OCI-LY1 (cell line): ENCODE measurements around the gene SMYD3.

Source experiments
- H2AFZ ChIP-seq: fragments of 200-600 bp; sonication (generic), shearing (Covaris generic); 2 replicates; pipeline ENCODE4 v1.6.0; 2014; ENCODE audit warnings: antibody characterized with exemption, mild to moderate bottlenecking, low read length
- H3F3A ChIP-seq: fragments of 200-600 bp; sonication (generic), shearing (Covaris generic); 2 replicates; pipeline ENCODE4 v1.6.0; 2014; ENCODE audit warnings: mild to moderate bottlenecking, antibody characterized with exemption, low read length, moderate library complexity; ENCODE audit not compliant: insufficient read depth
- H3K27ac ChIP-seq: fragments of 200-600 bp; sonication (generic); 2 replicates; pipeline ENCODE4 v1.5.1; 2014; ENCODE audit warnings: low read length, mixed run types, mild to moderate bottlenecking, low read depth; ENCODE audit not compliant: poor library complexity, severe bottlenecking
- H3K27me3 ChIP-seq: fragments of 200-600 bp; sonication (generic); 2 replicates; pipeline ENCODE4 v1.6.0; 2014; ENCODE audit warnings: antibody characterized with exemption, mild to moderate bottlenecking, low read length, moderate library complexity; ENCODE audit not compliant: insufficient read depth
- H3K36me3 ChIP-seq: fragments of 200-600 bp; sonication (generic); 2 replicates; pipeline ENCODE4 v1.6.1; 2014; ENCODE audit warnings: mild to moderate bottlenecking, antibody characterized with exemption, low read length, moderate library complexity, mixed read lengths; ENCODE audit not compliant: insufficient read depth
- H3K4me1 ChIP-seq: fragments of 200-600 bp; sonication (generic); 2 replicates; pipeline ENCODE4 v1.5.1; 2014; ENCODE audit warnings: mild to moderate bottlenecking, low read length, moderate library complexity; ENCODE audit not compliant: insufficient read depth, severe bottlenecking
- H3K4me2 ChIP-seq: fragments of 200-600 bp; sonication (generic), shearing (Covaris generic); 2 replicates; pipeline ENCODE4 v1.6.1; 2014; ENCODE audit warnings: low read length
- H3K4me3 ChIP-seq: fragments of 200-600 bp; sonication (generic); 2 replicates; pipeline ENCODE4 v1.5.1; 2014; ENCODE audit warnings: low read length, low read depth, mild to moderate bottlenecking, mixed read lengths; ENCODE audit not compliant: poor library complexity, severe bottlenecking
- H3K79me2 ChIP-seq: fragments of 200-600 bp; shearing (Covaris generic); 2 replicates; pipeline ENCODE4 v1.6.1; 2016; ENCODE audit warnings: mixed run types, low read length, mixed read lengths; ENCODE audit not compliant: insufficient read depth
- H3K9ac ChIP-seq: fragments of 200-600 bp; sonication (generic), shearing (Covaris generic); 2 replicates; pipeline ENCODE4 v1.6.1; 2014; ENCODE audit warnings: mild to moderate bottlenecking, low read length, mixed read lengths
- H3K9me2 ChIP-seq: fragments of 200-600 bp; sonication (generic), shearing (Covaris generic); 2 replicates; pipeline ENCODE4 v1.6.1; 2014; ENCODE audit warnings: low read depth, mild to moderate bottlenecking, low read length, mixed read lengths
- H3K9me3 ChIP-seq: fragments of 200-600 bp; shearing (Covaris generic); 2 replicates; pipeline ENCODE4 v1.6.1; 2014; ENCODE audit warnings: low read length, mixed read lengths
- H4K20me1 ChIP-seq: fragments of 200-600 bp; sonication (generic), shearing (Covaris generic); 2 replicates; pipeline ENCODE4 v1.6.0; 2016; ENCODE audit warnings: mild to moderate bottlenecking, low read length; ENCODE audit not compliant: insufficient read depth
- CTCF ChIP-seq: fragments of 200-600 bp; sonication (generic), shearing (Covaris generic); IDR thresholded peaks from 2 replicates; pipeline ENCODE4 v1.5.1; 2017; ENCODE audit warnings: mild to moderate bottlenecking, antibody characterized with exemption, low read length, moderate library complexity, mixed read lengths
- EZH2 ChIP-seq: fragments of 200-600 bp; sonication (generic), shearing (Covaris generic); IDR thresholded peaks from 2 replicates; pipeline ENCODE4 v1.8.0; 2017; ENCODE audit warnings: borderline replicate concordance, mixed run types, mild to moderate bottlenecking, antibody characterized with exemption, low read length, moderate library complexity, mixed read lengths

SMYD3 gene

GRCh38 chr1:246213036-246213435, 294.0 kb downstream of the SMYD3 start:
- Histone ChIP-seq H3K4me3 (no peak overlapping the region), H3K4me2 (no peak overlapping the region), H3K9ac (no peak overlapping the region), H3K27me3 (no peaks in the 10 kb centered on the region), H3K27ac (no peak overlapping the region), H2AFZ (no peak overlapping the region), H3K4me1 (peaks cover 12% of the 10 kb centered on the region), H3K9me3 (no peaks in the 10 kb centered on the region), H4K20me1 (no peaks in the 10 kb centered on the region), H3K9me2 (no peaks in the 10 kb centered on the region), H3F3A (no peaks in the 10 kb centered on the region), H3K79me2 (no peaks in the 10 kb centered on the region), H3K36me3 (no peaks in the 10 kb centered on the region)
- no peak for TF ChIP-seq EZH2
- TF ChIP-seq CTCF: no peak

DNA sequence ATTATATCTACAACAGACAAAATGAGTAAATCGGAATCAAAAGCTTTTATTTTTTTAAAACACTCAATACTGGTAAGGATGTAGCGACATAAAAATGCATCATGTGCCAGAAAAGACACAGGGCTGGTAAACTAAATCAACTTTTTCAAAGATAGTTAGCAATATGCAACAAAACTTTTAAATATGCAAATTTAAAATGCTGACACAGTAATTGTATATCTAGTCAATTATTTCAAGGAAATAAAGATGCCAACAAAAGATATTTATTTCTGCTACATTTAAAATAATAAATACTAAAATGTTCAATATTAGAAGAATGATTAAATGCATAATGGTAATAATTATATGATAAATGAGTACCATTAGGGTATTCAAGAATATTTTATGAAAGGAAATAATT, 295.1 kb downstream of the SMYD3 start:
- Histone ChIP-seq H3K4me3 (no peak overlapping the region), H3K4me1 (peaks cover 12% of the 10 kb centered on the region), H3K27ac (no peak overlapping the region), H3K36me3 (no peaks in the 10 kb centered on the region), H2AFZ (no peak overlapping the region), H3K4me2 (no peak overlapping the region), H4K20me1 (no peaks in the 10 kb centered on the region), H3K27me3 (no peaks in the 10 kb centered on the region), H3F3A (no peaks in the 10 kb centered on the region), H3K79me2 (no peaks in the 10 kb centered on the region), H3K9me3 (no peaks in the 10 kb centered on the region), H3K9me2 (no peaks in the 10 kb centered on the region), H3K9ac (no peak overlapping the region)
- TF ChIP-seq EZH2 (no peak), CTCF (no peak)

GRCh38 chr1:246210756-246211155, 296.3 kb downstream of the SMYD3 start:
- Histone ChIP-seq H3K9me2 (no peaks in the 10 kb centered on the region), H3K27ac (no peak overlapping the region), H3K79me2 (no peaks in the 10 kb centered on the region), H3K9me3 (no peaks in the 10 kb centered on the region), H3F3A (no peaks in the 10 kb centered on the region), H3K27me3 (no peaks in the 10 kb centered on the region), H3K36me3 (no peaks in the 10 kb centered on the region), H3K4me1 (peaks cover 12% of the 10 kb centered on the region), H4K20me1 (no peaks in the 10 kb centered on the region), H3K4me3 (no peak overlapping the region), H2AFZ (no peak overlapping the region), H3K9ac (no peak overlapping the region), H3K4me2 (no peak overlapping the region)
- no peak for TF ChIP-seq CTCF
- TF ChIP-seq EZH2: no peak
